H1 (cell line): ENCODE results near the gene CNTN5. TPM values are rescaled to one million over a fixed set of nuclear protein-coding genes. Genes with fewer than 3 reads are reported as not detected.

Experiments
- CTCF ChIA-PET: fragments of 300-600 bp; sonication (Branson Sonifier 250); formaldehyde crosslinking; loops from one replicate; lab custom pipeline; 2021; ENCODE audit not compliant: partially characterized antibody; lab: Charles Lee
- POLR2A ChIA-PET: fragments of 300-600 bp; sonication (Branson Sonifier 250); formaldehyde crosslinking; loops from one replicate; lab custom pipeline; 2021; ENCODE audit warnings: inconsistent platforms; ENCODE audit not compliant: partially characterized antibody; lab: Charles Lee
- DNase-seq, 2 experiments: peaks; one replicate each; pipeline versions ENCODE4 v3.0.0 to v3.0.0-alpha.2; 2010 to 2022; ENCODE audit warnings: low spot score in 2 of 2, low read depth in 1 of 2, mixed read lengths in 1 of 2
- FAIRE-seq: peaks from 2 replicates; lab custom pipeline; 2011; peaks lifted over from hg19 to GRCh38; lab: Jason Lieb, UNC
- H2AFZ ChIP-seq: 2 replicates; pipeline ENCODE4 v1.8.1; 2012; ENCODE audit warnings: low read length, inconsistent platforms
- H2AK5ac ChIP-seq: 2 replicates; pipeline ENCODE4 v1.6.1; 2013; ENCODE audit warnings: low read depth, low read length
- H2BK120ac ChIP-seq: replicated peaks from 2 replicates; pipeline ENCODE3; 2013; ENCODE audit warnings: low read depth, low read length, inconsistent platforms
- H2BK12ac ChIP-seq: 2 replicates; pipeline ENCODE4 v1.6.1; 2013; ENCODE audit warnings: low read depth, low read length
- H2BK15ac ChIP-seq: 2 replicates; pipeline ENCODE4 v1.6.1; 2013; ENCODE audit warnings: low read length
- H2BK20ac ChIP-seq: 2 replicates; pipeline ENCODE4 v1.6.1; 2013; ENCODE audit warnings: low read length
- H2BK5ac ChIP-seq: 2 replicates; pipeline ENCODE4 v1.6.1; 2013; ENCODE audit warnings: low read depth, low read length
- H3K14ac ChIP-seq: 2 replicates; pipeline ENCODE4 v1.6.1; 2013; ENCODE audit warnings: inconsistent platforms; ENCODE audit not compliant: insufficient read length
- H3K18ac ChIP-seq: 2 replicates; pipeline ENCODE4 v1.6.1; 2013; ENCODE audit warnings: low read length; ENCODE audit errors: extremely low read depth
- H3K23ac ChIP-seq: 2 replicates; pipeline ENCODE4 v1.6.1; 2013; ENCODE audit warnings: inconsistent platforms; ENCODE audit not compliant: insufficient read length
- H3K23me2 ChIP-seq: 2 replicates; pipeline ENCODE4 v1.6.1; 2013; ENCODE audit warnings: low read depth, low read length
- H3K27ac ChIP-seq: 2 replicates; pipeline ENCODE4 v1.6.1; 2011; ENCODE audit warnings: low read depth, low read length, inconsistent platforms
- H3K27me3 ChIP-seq, 4 experiments: replicated peaks in 1 of 4; 1 replicate in 1 of 4; 2 replicates in 3 of 4; pipeline versions ENCODE4 v1.6.1 to v1.8.1; 2011 to 2013; ENCODE audit warnings: low read length in 3 of 4, mild to moderate bottlenecking in 3 of 4, inconsistent platforms in 2 of 4, mixed read lengths in 2 of 4, moderate library complexity in 1 of 4; ENCODE audit not compliant: control insufficient read depth in 3 of 4, insufficient read depth in 3 of 4; ENCODE audit errors: extremely low read depth in 1 of 4
- H3K36me3 ChIP-seq, 4 experiments: 2 replicates each; pipeline versions ENCODE4 v1.6.1 to v1.8.1; 2011 to 2013; ENCODE audit warnings: mild to moderate bottlenecking in 4 of 4, low read length in 3 of 4, moderate library complexity in 2 of 4, control low read depth in 1 of 4, inconsistent platforms in 1 of 4; ENCODE audit not compliant: insufficient read depth in 4 of 4, control insufficient read depth in 2 of 4
- H3K4ac ChIP-seq: replicated peaks from 2 replicates; pipeline ENCODE3; 2013; ENCODE audit warnings: low read length, low read depth, mixed read lengths, inconsistent platforms; ENCODE audit not compliant: insufficient read length
- H3K4me1 ChIP-seq, 4 experiments: replicated peaks in 1 of 4; 1 replicate in 1 of 4; 2 replicates in 3 of 4; pipeline versions ENCODE4 v1.6.1 to v1.8.1; 2011 to 2013; ENCODE audit warnings: low read length in 3 of 4, inconsistent platforms in 2 of 4, mixed read lengths in 1 of 4; ENCODE audit not compliant: insufficient read depth in 4 of 4, control insufficient read depth in 3 of 4
- H3K4me2 ChIP-seq, 2 experiments: 2 replicates each; pipeline versions ENCODE4 v1.6.1 to v1.8.1; 2011 to 2013; ENCODE audit warnings: low read depth in 2 of 2, low read length in 2 of 2, control low read depth in 1 of 2, inconsistent platforms in 1 of 2, mild to moderate bottlenecking in 1 of 2; ENCODE audit not compliant: insufficient read depth in 1 of 2
- H3K4me3 ChIP-seq, 4 experiments: fragments of 200-600, 300-600 bp in 1 of 4; sonication (generic), shearing (Covaris generic), sonication (Bioruptor Twin) in 1 of 4; 2 replicates each; pipeline versions ENCODE4 v1.5.1 to v1.8.1; 2011 to 2016; ENCODE audit warnings: low read length in 4 of 4, low read depth in 3 of 4, control low read depth in 2 of 4, inconsistent platforms in 2 of 4, mild to moderate bottlenecking in 2 of 4, mixed read lengths in 1 of 4, moderate library complexity in 1 of 4; ENCODE audit not compliant: insufficient read depth in 2 of 4; ENCODE audit errors: extremely low read depth in 1 of 4
- H3K56ac ChIP-seq: replicated peaks from 2 replicates; pipeline ENCODE3; 2013; ENCODE audit warnings: low read depth, mild to moderate bottlenecking, mixed read lengths, low read length, inconsistent platforms; ENCODE audit not compliant: insufficient read length
- H3K79me1 ChIP-seq: 2 replicates; pipeline ENCODE4 v1.6.1; 2013; ENCODE audit warnings: low read depth, low read length, control low read depth
- H3K79me2 ChIP-seq, 2 experiments: 2 replicates each; pipeline versions ENCODE4 v1.6.1 to v1.8.1; 2012 to 2013; ENCODE audit warnings: low read length in 2 of 2, mild to moderate bottlenecking in 2 of 2, inconsistent platforms in 1 of 2; ENCODE audit not compliant: insufficient read depth in 2 of 2, control insufficient read depth in 1 of 2
- H3K9ac ChIP-seq, 4 experiments: replicated peaks in 1 of 4; 1 replicate in 1 of 4; 2 replicates in 3 of 4; pipeline versions ENCODE4 v1.6.1 to v1.8.1; 2011 to 2013; ENCODE audit warnings: low read depth in 3 of 4, low read length in 3 of 4, control low read depth in 2 of 4, mild to moderate bottlenecking in 2 of 4, moderate library complexity in 2 of 4, inconsistent platforms in 1 of 4; ENCODE audit errors: extremely low read depth in 1 of 4
- H3K9me3 ChIP-seq, 2 experiments: 2 replicates each; pipeline versions ENCODE4 v1.6.1 to v1.8.1; 2012 to 2013; ENCODE audit warnings: mild to moderate bottlenecking in 2 of 2, moderate library complexity in 2 of 2, control low read depth in 1 of 2, inconsistent platforms in 1 of 2, low read depth in 1 of 2, low read length in 1 of 2, mixed read lengths in 1 of 2; ENCODE audit not compliant: insufficient read depth in 2 of 2
- H4K20me1 ChIP-seq, 2 experiments: replicated peaks in 1 of 2; 2 replicates each; pipeline versions ENCODE3 to v1.8.1; 2011 to 2013; ENCODE audit warnings: inconsistent platforms in 2 of 2, low read length in 2 of 2, mild to moderate bottlenecking in 1 of 2; ENCODE audit not compliant: insufficient read depth in 2 of 2, control insufficient read depth in 1 of 2
- H4K5ac ChIP-seq: 2 replicates; pipeline ENCODE4 v1.6.1; 2013; ENCODE audit warnings: low read length, low read depth, mixed read lengths, inconsistent platforms; ENCODE audit not compliant: insufficient read length
- H4K8ac ChIP-seq: 2 replicates; pipeline ENCODE4 v1.8.0; 2013; ENCODE audit warnings: mild to moderate bottlenecking, moderate library complexity, low read length, inconsistent platforms; ENCODE audit not compliant: insufficient read depth; ENCODE audit errors: extremely low read depth
- H4K91ac ChIP-seq: replicated peaks from 2 replicates; pipeline ENCODE3; 2013; ENCODE audit warnings: low read length, mixed read lengths, inconsistent platforms; ENCODE audit not compliant: insufficient read length
- ATF3 ChIP-seq: IDR thresholded peaks from 2 replicates; pipeline ENCODE4 v1.6.1; 2011; ENCODE audit warnings: low read depth, mild to moderate bottlenecking, low read length; ENCODE audit not compliant: insufficient read depth
- CHD1 ChIP-seq: IDR thresholded peaks from 2 replicates; pipeline ENCODE4 v1.6.1; 2012; ENCODE audit warnings: low read depth, low read length, improper control_type of control experiment
- CTCF ChIP-seq, 3 experiments: IDR thresholded peaks; 1 replicate in 2 of 3; 2 replicates in 1 of 3; pipeline versions ENCODE4 v1.5.1 to v1.6.1; 2011; ENCODE audit warnings: low read length in 3 of 3, mild to moderate bottlenecking in 3 of 3, inconsistent platforms in 2 of 3, low read depth in 1 of 3, moderate library complexity in 1 of 3; ENCODE audit not compliant: insufficient read depth in 1 of 3; ENCODE audit errors: control extremely low read depth in 1 of 3
- MAX ChIP-seq: IDR thresholded peaks from 2 replicates; pipeline ENCODE4 v1.6.1; 2012; ENCODE audit warnings: inconsistent platforms
- POLR2AphosphoS5 ChIP-seq: IDR thresholded peaks from 2 replicates; pipeline ENCODE4 v1.6.1; 2011; ENCODE audit warnings: low read depth, low read length
- RBBP5 ChIP-seq: IDR thresholded peaks from 2 replicates; pipeline ENCODE4 v1.7.1; 2012; ENCODE audit warnings: low read depth, mild to moderate bottlenecking, inconsistent platforms, low read length, moderate library complexity, borderline replicate concordance
- RXRA ChIP-seq: IDR thresholded peaks from 2 replicates; pipeline ENCODE4 v1.6.1; 2011; ENCODE audit warnings: low read depth, mild to moderate bottlenecking, low read length, moderate library complexity; ENCODE audit not compliant: insufficient read depth
- SRF ChIP-seq: IDR thresholded peaks from 2 replicates; pipeline ENCODE4 v1.6.1; 2011; ENCODE audit warnings: mild to moderate bottlenecking, low read depth, low read length, moderate library complexity
- TAF1 ChIP-seq: IDR thresholded peaks from 2 replicates; pipeline ENCODE4 v1.6.1; 2011; ENCODE audit warnings: mild to moderate bottlenecking, low read depth, low read length
- TAF7 ChIP-seq: optimal IDR thresholded peaks from 2 replicates; pipeline ENCODE3; 2011; ENCODE audit warnings: low read depth, mild to moderate bottlenecking, inconsistent platforms, low read length, moderate library complexity, borderline replicate concordance
- WGBS, 2 experiments: shearing (Covaris generic) in 1 of 2; methylation state at CpG; one replicate each; pipeline versions ENCODE4 v1.1.6 to v1.1.7; 2013 to 2015; ENCODE audit warnings: low lambda C conversion rate in 2 of 2, mixed read lengths in 2 of 2, inconsistent platforms in 1 of 2, low coverage in 1 of 2, missing lambda C conversion rate in 1 of 2; ENCODE audit not compliant: insufficient replicate concordance in 2 of 2, insufficient coverage in 1 of 2, insufficient read length in 1 of 2; ENCODE audit errors: extremely low coverage in 1 of 2, missing lambda C conversion rate in 1 of 2; 5-methylcytosine and 5-hydroxymethylcytosine counted together
- polyA plus RNA-seq, 7 experiments: library from polyadenylated mRNA; depleted of rRNA in 3 of 7; stranded (reverse) in 5 of 7; unstranded in 2 of 7; fragments of >200 nt in 5 of 7; fragments of 200-250 nt in 2 of 7; gene quantifications; 1 replicate in 5 of 7; 2 replicates in 1 of 7; 4 replicates in 1 of 7; pipeline versions ENCODE4 v1.2.1 to v1.2.3, GENCODE V29; 2011 to 2013; ENCODE audit warnings: missing spikeins in 2 of 7, mixed read lengths in 2 of 7
- total RNA-seq: library from RNA; stranded (reverse); fragmentation: NEBNext Ultra II Directional; extraction: Animal tissue kit (Norgen Biotek cat#: 25700); gene quantifications from 2 replicates; pipeline ENCODE4 v1.2.1, GENCODE V29; 2021

CNTN5 gene
- total and polyA plus RNA-seq, 2 of the 8 experiments (the other 6 are each of a cell fraction or from before 2014, with no cell fraction given), result not detected

DNA sequence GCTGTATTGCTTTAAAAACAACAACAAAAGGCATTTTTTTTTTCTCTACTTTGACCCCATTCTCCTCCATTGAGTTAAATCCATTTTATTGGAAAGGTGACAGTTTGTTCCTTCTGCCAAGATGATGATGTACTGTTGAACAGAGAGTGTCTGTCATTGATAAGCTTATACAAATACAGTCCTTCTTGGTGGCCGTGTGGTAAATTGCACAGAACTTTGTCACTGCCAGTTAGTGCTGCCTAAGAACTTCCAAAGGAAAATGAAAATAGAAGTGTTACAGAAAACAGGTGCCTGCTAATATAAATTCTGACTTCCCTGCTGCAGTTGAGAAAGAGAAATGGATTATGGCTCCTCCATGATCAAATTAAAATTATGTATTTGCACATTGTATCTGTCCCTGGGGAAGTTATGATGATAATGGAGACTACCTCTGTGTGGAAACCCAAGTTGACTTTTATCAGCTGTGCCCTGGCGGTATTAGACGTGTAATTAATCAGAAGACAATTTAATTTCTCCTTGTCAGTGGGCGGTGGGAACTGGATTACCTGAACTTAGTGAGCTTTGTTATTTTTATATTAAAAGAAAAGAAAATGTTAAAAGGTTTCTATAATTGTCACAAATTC is 546.7 kb downstream of the CNTN5 start:
- ChIA-PET CTCF (no interaction called here), POLR2A (no interaction called here)
- Histone ChIP-seq H3K14ac (no peak overlapping the region), H2BK120ac (no peak overlapping the region), H3K4me2 (no peak overlapping the region), H3K9me3 (no peaks in the 10 kb centered on the region), H3K4me3 (no peak overlapping the region), H3K56ac (no peak overlapping the region), H2BK12ac (no peak overlapping the region), H4K91ac (no peak overlapping the region), H3K79me2 (no peaks in the 10 kb centered on the region), H4K8ac (no peak overlapping the region), H2BK20ac (no peak overlapping the region), H3K27me3 (no peaks in the 10 kb centered on the region), H3K36me3 (no peaks in the 10 kb centered on the region), H3K27ac (no peak overlapping the region), H4K5ac (no peak overlapping the region), H3K4me1 (no peaks in the 10 kb centered on the region), H2BK5ac (no peak overlapping the region), H3K4ac (no peak overlapping the region), H2AK5ac (no peak overlapping the region), H3K23ac (no peak overlapping the region), H3K79me1 (no peaks in the 10 kb centered on the region), H2BK15ac (no peak overlapping the region), H4K20me1 (no peaks in the 10 kb centered on the region), H3K9ac (no peak overlapping the region), H3K23me2 (no peaks in the 10 kb centered on the region), H2AFZ (no peak overlapping the region), H3K18ac (no peak overlapping the region)
- DNase-seq (no peak), FAIRE-seq (no peak)
- whole genome bisulfite sequencing, 2 experiments, result 94% methylated on average over 4 of the region's 4 CpGs; no CpG with 5 or more reads in 1 of the 2 experiments
- TF ChIP-seq POLR2AphosphoS5, result no peak
- no peak for TF ChIP-seq CHD1
- no peak for TF ChIP-seq TAF1
- TF ChIP-seq CTCF (IDR thresholded peaks at IDR 0.05; ENCODE audit: control extremely low read depth in 1 of 3, insufficient read depth in 1 of 3, low read depth in 1 of 3, low read length in 3 of 3), result no peak
- no peak for TF ChIP-seq SRF
- no peak for TF ChIP-seq MAX
- no peak for TF ChIP-seq RBBP5
- TF ChIP-seq ATF3, result no peak
- no peak for TF ChIP-seq TAF7
- TF ChIP-seq RXRA, result no peak
